ENCODE results near the gene PAWR. TPM values are rescaled to one million over a fixed set of nuclear protein-coding genes. Genes with fewer than 3 reads are reported as not detected.

PAWR gene
- total RNA-seq, 1 experiment from 2014 or later, result 106 TPM

Other genes with a start within 250 kb of the PAWR start
- gene PPP1R12A, start 244.1 kb upstream of the PAWR start, total RNA-seq (2021; ENCODE audit: unreplicated experiment), result 52.0 TPM